Mesenchymal stem cell (in vitro differentiated cells and primary cell): ENCODE measurements around the gene ENO2.
A peak's percentile ranks its signal among the peaks of the same experiment; 100 is the strongest.

Source experiments
- DNase-seq: peaks from one replicate; pipeline ENCODE4 v3.0.0-alpha.2; 2013
- H2AFZ ChIP-seq: one replicate; pipeline ENCODE4 v1.6.1; 2013; ENCODE audit warnings: low read depth, mild to moderate bottlenecking, control low read depth, inconsistent platforms, low read length, moderate library complexity
- H2AK5ac ChIP-seq: 2 replicates; pipeline ENCODE4 v1.6.1; 2013; ENCODE audit warnings: low read length, moderate library complexity, mild to moderate bottlenecking, inconsistent platforms; ENCODE audit not compliant: severe bottlenecking
- H2BK120ac ChIP-seq: one replicate; pipeline ENCODE4 v1.6.1; 2013; ENCODE audit warnings: low read depth, mild to moderate bottlenecking, inconsistent platforms, low read length, moderate library complexity
- H2BK12ac ChIP-seq, 2 experiments: one replicate each; pipeline ENCODE4 v1.6.1; 2013; ENCODE audit warnings: inconsistent platforms in 2 of 2, low read length in 2 of 2, mild to moderate bottlenecking in 2 of 2, moderate library complexity in 2 of 2, control low read depth in 1 of 2
- H2BK15ac ChIP-seq: one replicate; pipeline ENCODE4 v1.6.1; 2013; ENCODE audit warnings: mild to moderate bottlenecking, low read depth, inconsistent platforms; ENCODE audit not compliant: poor library complexity, severe bottlenecking
- H2BK5ac ChIP-seq: 2 replicates; pipeline ENCODE4 v1.6.1; 2013; ENCODE audit warnings: low read depth, mild to moderate bottlenecking, low read length, control low read depth, inconsistent platforms; ENCODE audit not compliant: poor library complexity, severe bottlenecking
- H3K14ac ChIP-seq, 2 experiments: one replicate each; pipeline ENCODE4 v1.6.1; 2013; ENCODE audit warnings: inconsistent platforms in 2 of 2, low read length in 2 of 2, control low read depth in 1 of 2, mild to moderate bottlenecking in 1 of 2, moderate library complexity in 1 of 2
- H3K18ac ChIP-seq, 2 experiments: one replicate each; pipeline ENCODE4 v1.6.1; 2013; ENCODE audit warnings: inconsistent platforms in 2 of 2, low read length in 2 of 2, control low read depth in 1 of 2, low read depth in 1 of 2, mild to moderate bottlenecking in 1 of 2
- H3K23ac ChIP-seq, 2 experiments: one replicate each; pipeline ENCODE4 v1.6.1; 2013; ENCODE audit warnings: inconsistent platforms in 2 of 2, low read length in 2 of 2, mild to moderate bottlenecking in 2 of 2, moderate library complexity in 2 of 2, control low read depth in 1 of 2
- H3K27ac ChIP-seq: 2 replicates; pipeline ENCODE4 v1.5.1; 2013; ENCODE audit warnings: mild to moderate bottlenecking, moderate library complexity, low read length, control low read depth, inconsistent platforms; ENCODE audit not compliant: poor library complexity, severe bottlenecking
- H3K27me3 ChIP-seq, 2 experiments: 2 replicates each; pipeline versions ENCODE4 v1.6.1 to v1.7.0; 2013; ENCODE audit warnings: low read length in 2 of 2, mild to moderate bottlenecking in 2 of 2, moderate library complexity in 2 of 2, control low read depth in 1 of 2, inconsistent platforms in 1 of 2; ENCODE audit not compliant: control insufficient read depth in 1 of 2, insufficient read depth in 1 of 2
- H3K36me3 ChIP-seq, 2 experiments: 2 replicates each; pipeline versions ENCODE4 v1.6.1 to v1.7.0; 2013; ENCODE audit warnings: low read length in 2 of 2, control low read depth in 1 of 2, inconsistent platforms in 1 of 2, low read depth in 1 of 2, mild to moderate bottlenecking in 1 of 2; ENCODE audit not compliant: insufficient read depth in 2 of 2, control insufficient read depth in 1 of 2
- H3K4ac ChIP-seq, 2 experiments: one replicate each; pipeline ENCODE4 v1.6.1; 2013; ENCODE audit warnings: inconsistent platforms in 2 of 2, low read length in 2 of 2, mild to moderate bottlenecking in 2 of 2, moderate library complexity in 2 of 2, control low read depth in 1 of 2, low read depth in 1 of 2
- H3K4me1 ChIP-seq: 2 replicates; pipeline ENCODE4 v1.6.1; 2013; ENCODE audit warnings: low read depth, low read length, control low read depth; ENCODE audit not compliant: control insufficient read depth, insufficient read depth
- H3K4me2 ChIP-seq: 2 replicates; pipeline ENCODE4 v1.6.1; 2013; ENCODE audit warnings: low read length, mild to moderate bottlenecking, inconsistent platforms; ENCODE audit not compliant: poor library complexity, severe bottlenecking
- H3K4me3 ChIP-seq, 2 experiments: 2 replicates each; pipeline versions ENCODE4 v1.5.1 to v1.7.0; 2013; ENCODE audit warnings: low read length in 2 of 2, mild to moderate bottlenecking in 2 of 2, control low read depth in 1 of 2, low read depth in 1 of 2; ENCODE audit not compliant: insufficient read depth in 1 of 2
- H3K79me1 ChIP-seq: replicated peaks from 2 replicates; pipeline ENCODE4 v1.6.1; 2013; ENCODE audit warnings: mild to moderate bottlenecking, control low read depth, low read length, inconsistent platforms; ENCODE audit not compliant: poor library complexity, severe bottlenecking
- H3K9ac ChIP-seq: 2 replicates; pipeline ENCODE4 v1.7.0; 2013; ENCODE audit warnings: mild to moderate bottlenecking, low read length, moderate library complexity
- H3K9me3 ChIP-seq: 2 replicates; pipeline ENCODE4 v1.7.0; 2013; ENCODE audit warnings: mild to moderate bottlenecking, low read length; ENCODE audit not compliant: control insufficient read depth
- H4K8ac ChIP-seq: one replicate; pipeline ENCODE4 v1.6.1; 2013; ENCODE audit warnings: inconsistent platforms, mild to moderate bottlenecking, low read length, moderate library complexity
- H4K91ac ChIP-seq: one replicate; pipeline ENCODE4 v1.6.1; 2013; ENCODE audit warnings: mild to moderate bottlenecking, low read length, inconsistent platforms
- WGBS: methylation state at CpG from one replicate; pipeline ENCODE4 v1.1.7; 2013; ENCODE audit warnings: mixed read lengths; 5-methylcytosine and 5-hydroxymethylcytosine counted together

The ENO2 gene

DNA sequence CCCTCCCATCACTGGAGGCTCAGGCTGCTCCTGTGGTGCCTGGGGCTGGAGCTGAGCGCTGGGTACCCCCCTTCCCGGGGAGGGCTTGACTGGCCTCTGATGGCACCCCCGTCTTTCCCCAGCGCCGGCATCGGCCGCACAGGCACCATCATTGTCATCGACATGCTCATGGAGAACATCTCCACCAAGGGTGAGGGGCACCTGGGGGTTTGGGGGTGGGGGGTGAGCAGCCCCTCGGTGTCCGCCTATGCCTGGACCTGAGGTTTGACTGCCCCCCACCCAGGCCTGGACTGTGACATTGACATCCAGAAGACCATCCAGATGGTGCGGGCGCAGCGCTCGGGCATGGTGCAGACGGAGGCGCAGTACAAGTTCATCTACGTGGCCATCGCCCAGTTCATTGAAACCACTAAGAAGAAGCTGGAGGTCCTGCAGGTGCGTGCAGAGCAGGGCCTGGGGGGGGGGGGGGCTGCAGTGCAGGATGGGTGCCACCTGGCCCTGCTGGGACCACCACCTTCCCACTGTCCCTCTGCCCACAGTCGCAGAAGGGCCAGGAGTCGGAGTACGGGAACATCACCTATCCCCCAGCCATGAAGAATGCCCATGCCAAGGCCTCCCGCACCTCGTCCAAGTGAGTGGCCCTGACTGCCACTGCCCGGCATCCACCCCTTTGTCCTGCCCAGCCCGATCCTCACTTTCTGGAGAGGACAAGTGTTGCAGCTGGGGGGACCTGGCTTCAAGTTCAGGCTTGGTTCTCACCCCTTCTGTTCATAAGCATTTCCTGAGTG, 45.6 kb downstream of the ENO2 start:
- no peak overlapping the region for H2BK120ac ChIP-seq
- H3K4me1 ChIP-seq, result peaks cover 16% of the 10 kb centered on the region
- no peak overlapping the region for H3K4ac ChIP-seq
- no peak overlapping the region for H4K8ac ChIP-seq
- H3K4me2 ChIP-seq, result no peak overlapping the region
- H3K9me3 ChIP-seq, result no peaks in the 10 kb centered on the region
- no peaks in the 10 kb centered on the region for H3K79me1 ChIP-seq
- H2BK15ac ChIP-seq, result no peak overlapping the region
- no peak overlapping the region for H2BK5ac ChIP-seq
- H3K18ac ChIP-seq, result no peak overlapping the region
- H4K91ac ChIP-seq, result peak overlapping the region; percentile 28
- H3K27me3 ChIP-seq, result peaks cover 0 to 5% of the 10 kb centered on the region in 2 experiments
- peaks cover 10 to 44% of the 10 kb centered on the region in 2 experiments for H3K36me3 ChIP-seq
- 92% methylated on average over 26 of the region's 26 CpGs for WGBS
- DNase-seq, result no peak
- no peak overlapping the region for H3K27ac ChIP-seq
- no peak overlapping the region for H3K4me3 ChIP-seq
- H2AK5ac ChIP-seq, result no peak overlapping the region
- H3K14ac ChIP-seq, result no peak overlapping the region
- no peak overlapping the region for H2AFZ ChIP-seq
- no peak overlapping the region for H3K9ac ChIP-seq
- no peak overlapping the region for H2BK12ac ChIP-seq
- no peak overlapping the region for H3K23ac ChIP-seq

DNA sequence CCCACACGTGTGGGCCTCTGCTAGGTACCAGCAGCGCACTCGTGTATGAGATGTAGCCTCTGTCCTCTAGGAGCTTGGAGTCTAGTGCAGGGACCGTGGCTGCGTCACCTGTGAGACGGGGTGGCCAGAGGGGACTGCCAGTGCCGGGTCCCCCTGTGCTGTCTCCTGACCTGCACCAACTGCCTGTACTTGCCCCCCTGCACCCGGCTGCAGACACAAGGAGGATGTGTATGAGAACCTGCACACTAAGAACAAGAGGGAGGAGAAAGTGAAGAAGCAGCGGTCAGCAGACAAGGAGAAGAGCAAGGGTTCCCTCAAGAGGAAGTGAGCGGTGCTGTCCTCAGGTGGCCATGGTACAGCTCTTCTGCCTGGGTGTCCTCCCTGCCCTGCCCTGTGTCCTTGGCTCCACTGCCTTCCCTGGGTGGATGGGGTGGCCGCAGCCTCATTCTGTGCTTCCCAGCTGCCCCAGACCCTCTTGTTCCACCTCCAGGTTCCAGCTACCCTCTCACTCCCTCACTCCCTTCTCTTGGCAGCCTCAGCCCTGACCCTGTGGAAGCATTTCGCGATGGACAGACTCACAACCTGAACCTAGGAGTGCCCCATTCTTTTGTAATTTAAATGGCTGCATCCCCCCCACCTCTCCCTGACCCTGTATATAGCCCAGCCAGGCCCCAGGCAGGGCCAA, 46.4 kb downstream of the ENO2 start:
- no peak overlapping the region for H3K27ac ChIP-seq
- H3K4me3 ChIP-seq, result peak overlapping the region in 1 of 2 experiments; percentile 65
- H4K91ac ChIP-seq, result peak overlapping the region; percentile 88
- peak overlapping the region in 1 of 2 experiments; percentile 3 for H2BK12ac ChIP-seq
- H3K79me1 ChIP-seq, result no peaks in the 10 kb centered on the region
- H4K8ac ChIP-seq, result peak overlapping the region; percentile 94
- no peak overlapping the region for H3K23ac ChIP-seq
- H2AFZ ChIP-seq, result no peak overlapping the region
- no peaks in the 10 kb centered on the region for H3K9me3 ChIP-seq
- peak overlapping the region in 1 of 2 experiments; percentile 42 for H3K4ac ChIP-seq
- H3K27me3 ChIP-seq, result peaks cover 0 to 3% of the 10 kb centered on the region in 2 experiments
- peaks cover 18 to 43% of the 10 kb centered on the region in 2 experiments for H3K36me3 ChIP-seq
- no peak overlapping the region for H2AK5ac ChIP-seq
- H3K4me1 ChIP-seq, result peaks cover 16% of the 10 kb centered on the region
- no peak overlapping the region for H3K14ac ChIP-seq
- peak overlapping the region in 1 of 2 experiments; percentile 94 for H3K18ac ChIP-seq
- H3K9ac ChIP-seq, result peak overlapping the region; percentile 79
- 90% methylated on average over 13 of the region's 13 CpGs for WGBS
- DNase-seq, result no peak
- no peak overlapping the region for H2BK120ac ChIP-seq
- H2BK5ac ChIP-seq, result no peak overlapping the region
- peak overlapping the region; percentile 44 for H2BK15ac ChIP-seq
- H3K4me2 ChIP-seq, result no peak overlapping the region

DNA sequence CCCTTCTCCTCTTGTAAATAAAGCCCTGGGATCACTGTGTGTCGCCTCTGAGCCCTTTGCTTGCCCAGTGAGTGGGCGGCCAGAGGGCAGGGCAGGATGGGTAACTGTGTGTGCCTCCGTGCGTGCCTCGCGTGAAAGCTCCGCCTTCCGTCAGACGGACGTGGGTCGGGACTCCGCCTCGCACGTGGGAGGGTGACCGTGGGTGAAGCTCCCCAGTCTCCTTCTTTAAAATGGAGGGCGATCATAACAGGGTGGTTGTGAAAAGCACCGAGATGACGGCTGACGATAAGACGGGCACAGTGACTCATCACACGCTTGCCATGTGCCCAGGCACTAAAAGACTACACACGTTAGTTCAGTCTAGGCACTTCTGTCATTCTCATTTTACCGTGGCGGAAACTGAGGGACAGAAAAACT, 46.9 kb downstream of the ENO2 start:
- Histone ChIP-seq H3K4me1 (peaks cover 16% of the 10 kb centered on the region), H2BK15ac (peak overlapping the region; percentile 44), H2BK5ac (no peak overlapping the region), H4K91ac (peak overlapping the region; percentile 88), H3K4me3 (peak overlapping the region in 1 of 2 experiments; percentile 65), H2BK120ac (no peak overlapping the region), H3K27ac (no peak overlapping the region), H3K9me3 (no peaks in the 10 kb centered on the region), H2AFZ (no peak overlapping the region), H3K14ac (no peak overlapping the region), H3K18ac (peak overlapping the region; percentile 9 to 94), H3K9ac (peak overlapping the region; percentile 79), H3K36me3 (peaks cover 23 to 41% of the 10 kb centered on the region in 2 experiments), H3K23ac (no peak overlapping the region), H2AK5ac (peak overlapping the region; percentile 1), H3K79me1 (no peaks in the 10 kb centered on the region), H3K4me2 (no peak overlapping the region), H4K8ac (peak overlapping the region; percentile 94), H3K27me3 (peaks cover 0 to 3% of the 10 kb centered on the region in 2 experiments), H3K4ac (peak overlapping the region; percentile 25 to 42), H2BK12ac (peak overlapping the region; percentile 3 to 38)
- DNase-seq, result peak; percentile 50
- 76% methylated on average over 24 of the region's 24 CpGs for WGBS
